ENCODE data around the gene NBAS.

The NBAS gene

GRCh38 chr2:15400240-15400826 lies 160.8 kb downstream of the NBAS start:
- no peaks in the 10 kb centered on the region for H3K4me1 Mint-ChIP-seq
- no peak for TF ChIP-seq CTCF (IDR thresholded peaks at IDR 0.05; ENCODE audit: unreplicated experiment in 3 of 3)
- H3K27me3 Mint-ChIP-seq (ENCODE audit: low read depth) = no peaks in the 10 kb centered on the region
- no peak overlapping the region for H3K4me3 Mint-ChIP-seq
- H3K36me3 Mint-ChIP-seq (ENCODE audit: low read depth) = peaks cover 39% of the 10 kb centered on the region
- no peak overlapping the region for H3K27ac Mint-ChIP-seq
- H3K9me3 Mint-ChIP-seq = peaks cover 4% of the 10 kb centered on the region

GRCh38 chr2:15399241-15399640 lies 161.9 kb downstream of the NBAS start:
- Mint-ChIP-seq H3K27me3 (ENCODE audit: low read depth) (no peaks in the 10 kb centered on the region), H3K36me3 (ENCODE audit: low read depth) (peaks cover 40% of the 10 kb centered on the region), H3K4me1 (no peaks in the 10 kb centered on the region), H3K4me3 (no peak overlapping the region), H3K9me3 (peaks cover 4% of the 10 kb centered on the region), H3K27ac (no peak overlapping the region)
- TF ChIP-seq CTCF (IDR thresholded peaks at IDR 0.05; ENCODE audit: unreplicated experiment in 3 of 3) = no peak

- Mint-ChIP-seq H3K4me3 (no peak overlapping the region), H3K27ac (no peak overlapping the region), H3K4me1 (no peaks in the 10 kb centered on the region), H3K9me3 (peaks cover 3% of the 10 kb centered on the region), H3K27me3 (ENCODE audit: low read depth) (no peaks in the 10 kb centered on the region), H3K36me3 (ENCODE audit: low read depth) (peaks cover 59% of the 10 kb centered on the region)
- no peak for TF ChIP-seq CTCF (IDR thresholded peaks at IDR 0.05; ENCODE audit: unreplicated experiment in 3 of 3)
These were observed 169.4 kb downstream of the NBAS start for GRCh38 chr2:15391751-15392150.

- peaks cover 51% of the 10 kb centered on the region for H3K36me3 Mint-ChIP-seq (ENCODE audit: low read depth)
- TF ChIP-seq CTCF (IDR thresholded peaks at IDR 0.05; ENCODE audit: unreplicated experiment in 3 of 3) = no peak
- no peak overlapping the region for H3K4me3 Mint-ChIP-seq
- no peaks in the 10 kb centered on the region for H3K4me1 Mint-ChIP-seq
- H3K9me3 Mint-ChIP-seq = peaks cover 3% of the 10 kb centered on the region
- no peaks in the 10 kb centered on the region for H3K27me3 Mint-ChIP-seq (ENCODE audit: low read depth)
- H3K27ac Mint-ChIP-seq = no peak overlapping the region
These were observed 171.2 kb downstream of the NBAS start for GRCh38 chr2:15389895-15390294.

GRCh38 chr2:15389326-15389700 lies 171.8 kb downstream of the NBAS start:
- no peak overlapping the region for H3K4me3 Mint-ChIP-seq
- TF ChIP-seq CTCF (IDR thresholded peaks at IDR 0.05; ENCODE audit: unreplicated experiment in 3 of 3) = no peak
- H3K36me3 Mint-ChIP-seq (ENCODE audit: low read depth) = peaks cover 46% of the 10 kb centered on the region
- H3K9me3 Mint-ChIP-seq = peaks cover 3% of the 10 kb centered on the region
- H3K4me1 Mint-ChIP-seq = no peaks in the 10 kb centered on the region
- no peak overlapping the region for H3K27ac Mint-ChIP-seq
- no peaks in the 10 kb centered on the region for H3K27me3 Mint-ChIP-seq (ENCODE audit: low read depth)
